Measurements from ENCODE around the gene EPHX1.

The EPHX1 gene

GRCh38 chr1:225809842-225810578, at the start of gene EPHX1:
EPHX1 (plus strand) TSS chr1:225810124; CDS start chr1:225828730, 18,606 bp downstream.
- in situ Hi-C loops (cut with HindIII; ENCODE audit: low sequenced_read_pairs): no loop called here

- in situ Hi-C loops (cut with HindIII; ENCODE audit: low sequenced_read_pairs): loop anchor here (10.0 kb wide), 1 partner anchor 206 kb away; no protein-coding TSS in a partner anchor
These were observed 49.4 kb upstream of the EPHX1 start for GRCh38 chr1:225760531-225760930.

GRCh38 chr1:225761395-225761794, 48.5 kb upstream of the EPHX1 start:
- in situ Hi-C loops (cut with HindIII; ENCODE audit: low sequenced_read_pairs): loop anchor here (10.0 kb wide), 1 partner anchor 207 kb away; no protein-coding TSS in a partner anchor

- in situ Hi-C loops (cut with HindIII; ENCODE audit: low sequenced_read_pairs): loop anchor here (10.0 kb wide), 1 partner anchor 207 kb away; no protein-coding TSS in a partner anchor
These were observed 47.9 kb upstream of the EPHX1 start for GRCh38 chr1:225762002-225762441.

- in situ Hi-C loops (cut with HindIII; ENCODE audit: low sequenced_read_pairs): loop anchor here (10.0 kb wide), 1 partner anchor 208 kb away; no protein-coding TSS in a partner anchor
These were observed 47.5 kb upstream of the EPHX1 start for GRCh38 chr1:225762444-225762843.

GRCh38 chr1:225763716-225764548, 46.0 kb upstream of the EPHX1 start:
- in situ Hi-C loops (cut with HindIII; ENCODE audit: low sequenced_read_pairs): loop anchor here (10.0 kb wide), 1 partner anchor 209 kb away; no protein-coding TSS in a partner anchor

GRCh38 chr1:225765982-225766674, 43.8 kb upstream of the EPHX1 start:
- in situ Hi-C loops (cut with HindIII; ENCODE audit: low sequenced_read_pairs): loop anchor here (10.0 kb wide), 1 partner anchor 211 kb away; no protein-coding TSS in a partner anchor

GRCh38 chr1:225766967-225767633, 42.8 kb upstream of the EPHX1 start:
- in situ Hi-C loops (cut with HindIII; ENCODE audit: low sequenced_read_pairs): loop anchor here (10.0 kb wide), 1 partner anchor 212 kb away; no protein-coding TSS in a partner anchor

- in situ Hi-C loops (cut with HindIII; ENCODE audit: low sequenced_read_pairs): loop anchor here (10.0 kb wide), 1 partner anchor 213 kb away; no protein-coding TSS in a partner anchor
These were observed 42.0 kb upstream of the EPHX1 start for GRCh38 chr1:225767634-225768540.

GRCh38 chr1:225768662-225769426, 41.1 kb upstream of the EPHX1 start:
- in situ Hi-C loops (cut with HindIII; ENCODE audit: low sequenced_read_pairs): loop anchor here (10.0 kb wide), 1 partner anchor 214 kb away; no protein-coding TSS in a partner anchor

- in situ Hi-C loops (cut with HindIII; ENCODE audit: low sequenced_read_pairs): loop anchor here (10.0 kb wide), 1 partner anchor 215 kb away; no protein-coding TSS in a partner anchor
These were observed 40.2 kb upstream of the EPHX1 start for GRCh38 chr1:225769687-225770086.

GRCh38 chr1:225770561-225771248, 39.2 kb upstream of the EPHX1 start:
- in situ Hi-C loops (cut with HindIII; ENCODE audit: low sequenced_read_pairs): no loop called here

- in situ Hi-C loops (cut with HindIII; ENCODE audit: low sequenced_read_pairs): no loop called here
These were observed 38.1 kb upstream of the EPHX1 start for GRCh38 chr1:225771661-225772322.

- in situ Hi-C loops (cut with HindIII; ENCODE audit: low sequenced_read_pairs): no loop called here
These were observed 37.6 kb upstream of the EPHX1 start for GRCh38 chr1:225772323-225772768.

GRCh38 chr1:225772848-225773247, 37.1 kb upstream of the EPHX1 start:
- in situ Hi-C loops (cut with HindIII; ENCODE audit: low sequenced_read_pairs): no loop called here

- in situ Hi-C loops (cut with HindIII; ENCODE audit: low sequenced_read_pairs): no loop called here
These were observed 35.4 kb upstream of the EPHX1 start for GRCh38 chr1:225774281-225775147.

Data from DLD1 (cell line).